KMS-11 (cell line): ENCODE measurements around the gene CDK6.
A peak's percentile ranks its signal among the peaks of the same experiment; 100 is the strongest.

Experiments
- H2AFZ ChIP-seq: fragments of 200-600 bp; sonication (generic); 2 replicates; pipeline ENCODE4 v1.6.1; 2016; ENCODE audit warnings: antibody characterized with exemption, mixed run types, low read depth
- H3K27ac ChIP-seq: fragments of 200-600 bp; sonication (generic); 2 replicates; pipeline ENCODE4 v1.6.1; 2016; ENCODE audit warnings: mild to moderate bottlenecking, mixed run types
- H3K27me3 ChIP-seq: fragments of 200-600 bp; sonication (generic); 2 replicates; pipeline ENCODE4 v1.6.1; 2017; ENCODE audit warnings: mild to moderate bottlenecking, low read depth, mixed run types, moderate library complexity; ENCODE audit not compliant: insufficient read depth
- H3K36me3 ChIP-seq: fragments of 200-600 bp; sonication (generic); 2 replicates; pipeline ENCODE4 v1.6.1; 2017; ENCODE audit warnings: mild to moderate bottlenecking, mixed run types; ENCODE audit not compliant: insufficient read depth
- H3K4me1 ChIP-seq: fragments of 200-600 bp; sonication (generic); 2 replicates; pipeline ENCODE4 v1.6.1; 2016; ENCODE audit warnings: mild to moderate bottlenecking, low read depth, mixed run types; ENCODE audit not compliant: poor library complexity, severe bottlenecking
- H3K4me2 ChIP-seq: fragments of 200-600 bp; sonication (generic); 2 replicates; pipeline ENCODE4 v1.7.0; 2016; ENCODE audit warnings: mild to moderate bottlenecking, mixed run types
- H3K4me3 ChIP-seq: fragments of 200-600 bp; sonication (generic); IDR thresholded peaks from 2 replicates; pipeline ENCODE4 v1.6.1; 2017; ENCODE audit warnings: low read depth, low read length, mixed read lengths; ENCODE audit not compliant: insufficient read depth
- H3K79me2 ChIP-seq: fragments of 200-600 bp; sonication (generic); 2 replicates; pipeline ENCODE4 v1.6.1; 2016; ENCODE audit warnings: low read depth, mixed run types; ENCODE audit not compliant: insufficient read depth
- H3K9ac ChIP-seq: fragments of 200-600 bp; sonication (generic); 2 replicates; pipeline ENCODE4 v1.6.1; 2016; ENCODE audit warnings: mild to moderate bottlenecking, mixed run types
- H4K20me1 ChIP-seq: fragments of 200-600 bp; sonication (generic); 2 replicates; pipeline ENCODE4 v1.6.1; 2016; ENCODE audit warnings: mild to moderate bottlenecking, mixed run types; ENCODE audit not compliant: insufficient read depth
- CTCF ChIP-seq: fragments of 200-600 bp; sonication (generic); conservative IDR thresholded peaks from 2 replicates; pipeline ENCODE4 v1.6.1; 2017; ENCODE audit warnings: low read depth, mild to moderate bottlenecking, antibody characterized with exemption, low read length, moderate library complexity, mixed read lengths

The CDK6 gene

DNA sequence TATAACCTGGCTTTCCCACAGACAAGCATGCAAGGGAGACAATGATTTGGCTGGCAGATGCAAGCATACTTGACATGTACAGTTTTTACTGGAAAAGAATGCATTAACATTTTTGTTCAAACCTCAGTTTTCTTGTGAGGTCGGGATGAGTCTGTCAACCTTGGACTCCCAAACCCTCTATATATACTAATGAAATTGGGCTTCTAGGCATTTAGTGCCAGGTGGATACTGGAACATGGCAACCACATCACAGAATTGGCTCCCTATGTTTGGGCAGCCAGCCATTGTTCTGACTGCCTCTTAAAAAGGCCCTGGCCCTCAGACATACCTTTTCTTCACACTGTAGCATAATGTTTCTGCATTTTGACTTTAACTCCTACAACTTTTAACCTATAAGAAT, 39.1 kb downstream of the CDK6 start:
- H3K27me3 ChIP-seq = no peaks in the 10 kb centered on the region
- no peaks in the 10 kb centered on the region for H3K36me3 ChIP-seq

GRCh38 chr7:92794831-92795230, 41.5 kb downstream of the CDK6 start:
- peaks cover 100% of the 10 kb centered on the region for H3K4me1 ChIP-seq
- H3K4me3 ChIP-seq = no peak overlapping the region
- peak overlapping the region; percentile 10; the same call in 1 of the 2 replicates for H3K9ac ChIP-seq
- H3K27ac ChIP-seq = peak overlapping the region; percentile 78
- no peaks in the 10 kb centered on the region for H4K20me1 ChIP-seq
- no peak overlapping the region for H2AFZ ChIP-seq
- H3K79me2 ChIP-seq = peaks cover 100% of the 10 kb centered on the region
- H3K27me3 ChIP-seq = no peaks in the 10 kb centered on the region
- H3K36me3 ChIP-seq = no peaks in the 10 kb centered on the region
- H3K4me2 ChIP-seq = peak overlapping the region; percentile 89
- TF ChIP-seq CTCF = no peak

More for the DNA sequence above, 39.1 kb downstream of the CDK6 start:
- Histone ChIP-seq H3K27ac (peak overlapping the region; percentile 78), H3K79me2 (peaks cover 99% of the 10 kb centered on the region), H3K4me3 (no peak overlapping the region), H3K4me2 (peak overlapping the region; percentile 89), H2AFZ (no peak overlapping the region), H4K20me1 (no peaks in the 10 kb centered on the region), H3K4me1 (peaks cover 99% of the 10 kb centered on the region), H3K9ac (peak overlapping the region; percentile 30; the same call in 1 of the 2 replicates)
- TF ChIP-seq CTCF = no peak

DNA sequence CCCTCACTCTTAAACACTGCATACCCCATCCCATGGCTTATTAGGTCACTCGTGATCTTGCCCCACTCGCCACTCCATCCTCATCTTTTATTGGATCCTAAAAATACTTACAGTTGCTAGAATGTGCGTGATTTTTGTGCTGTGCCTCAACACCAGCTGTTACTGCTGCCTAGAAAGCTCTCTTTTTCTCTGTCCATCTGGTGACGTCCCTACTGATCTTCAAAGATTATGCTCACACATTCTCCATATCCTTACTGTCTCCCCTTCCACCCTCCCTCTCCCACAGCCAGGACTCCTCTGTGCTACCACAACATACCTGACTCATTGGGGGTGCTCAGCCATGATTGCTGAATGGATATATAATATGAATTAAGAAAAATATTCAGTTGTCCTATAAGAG, 42.0 kb downstream of the CDK6 start:
- peaks cover 100% of the 10 kb centered on the region for H3K79me2 ChIP-seq
- peak overlapping the region; percentile 78 for H3K27ac ChIP-seq
- H4K20me1 ChIP-seq = no peaks in the 10 kb centered on the region
- H3K36me3 ChIP-seq = no peaks in the 10 kb centered on the region
- H3K4me2 ChIP-seq = peak overlapping the region; percentile 89
- H3K27me3 ChIP-seq = no peaks in the 10 kb centered on the region
- H3K4me3 ChIP-seq = no peak overlapping the region
- TF ChIP-seq CTCF = no peak
- peaks cover 100% of the 10 kb centered on the region for H3K4me1 ChIP-seq
- no peak overlapping the region for H2AFZ ChIP-seq
- H3K9ac ChIP-seq = peak overlapping the region; percentile 10; the same call in 1 of the 2 replicates

DNA sequence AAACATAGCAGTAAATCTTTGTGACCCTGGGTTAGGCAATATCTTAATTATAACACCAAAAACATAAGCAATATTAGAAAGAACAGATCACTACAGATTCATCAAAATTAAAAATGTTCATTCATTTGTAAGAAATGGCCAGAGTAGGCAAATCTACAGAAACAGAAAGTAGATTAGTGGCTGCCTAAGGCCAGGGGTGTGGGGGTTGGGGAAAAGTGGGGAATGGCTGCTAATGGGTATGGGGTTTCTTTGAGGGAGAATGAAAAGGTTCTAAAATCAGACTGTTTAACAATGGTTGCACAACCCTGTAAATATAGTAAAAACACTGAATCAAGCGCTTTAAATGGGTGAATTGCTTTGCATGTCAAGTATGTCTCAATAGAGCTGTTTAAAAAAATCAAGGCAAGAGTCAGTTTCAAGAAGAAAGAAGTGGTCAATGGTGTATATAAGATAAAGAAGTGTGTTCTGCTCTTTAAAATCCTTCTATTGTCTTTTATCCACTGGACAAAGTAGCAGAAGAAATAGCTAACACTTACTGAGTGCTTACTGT, 42.6 kb downstream of the CDK6 start:
- Histone ChIP-seq H3K27ac (peak overlapping the region; percentile 78), H4K20me1 (no peaks in the 10 kb centered on the region), H3K9ac (peak overlapping the region; percentile 10; the same call in 1 of the 2 replicates), H3K4me3 (no peak overlapping the region), H3K4me2 (peak overlapping the region; percentile 89), H2AFZ (no peak overlapping the region), H3K27me3 (no peaks in the 10 kb centered on the region), H3K4me1 (peaks cover 99% of the 10 kb centered on the region), H3K36me3 (no peaks in the 10 kb centered on the region), H3K79me2 (peaks cover 100% of the 10 kb centered on the region)
- TF ChIP-seq CTCF = no peak
